HG02678 (cell line): Measurements from ENCODE around the gene BLTP3A.
A peak's percentile ranks its signal among the peaks of the same experiment; 100 is the strongest.
"Not testable (repeated sequence)": the region's sequence is repeated elsewhere in the genome, so short reads cannot be mapped to it uniquely, and the experiment has no call there.

Experiments used
- ATAC-seq: cut with Tn5 transposase; IDR thresholded peaks from one replicate; pipeline ENCODE4 v1.9.1; 2021; ENCODE audit warnings: mild to moderate bottlenecking, moderate library complexity; ENCODE audit not compliant: unreplicated experiment

BLTP3A gene

DNA sequence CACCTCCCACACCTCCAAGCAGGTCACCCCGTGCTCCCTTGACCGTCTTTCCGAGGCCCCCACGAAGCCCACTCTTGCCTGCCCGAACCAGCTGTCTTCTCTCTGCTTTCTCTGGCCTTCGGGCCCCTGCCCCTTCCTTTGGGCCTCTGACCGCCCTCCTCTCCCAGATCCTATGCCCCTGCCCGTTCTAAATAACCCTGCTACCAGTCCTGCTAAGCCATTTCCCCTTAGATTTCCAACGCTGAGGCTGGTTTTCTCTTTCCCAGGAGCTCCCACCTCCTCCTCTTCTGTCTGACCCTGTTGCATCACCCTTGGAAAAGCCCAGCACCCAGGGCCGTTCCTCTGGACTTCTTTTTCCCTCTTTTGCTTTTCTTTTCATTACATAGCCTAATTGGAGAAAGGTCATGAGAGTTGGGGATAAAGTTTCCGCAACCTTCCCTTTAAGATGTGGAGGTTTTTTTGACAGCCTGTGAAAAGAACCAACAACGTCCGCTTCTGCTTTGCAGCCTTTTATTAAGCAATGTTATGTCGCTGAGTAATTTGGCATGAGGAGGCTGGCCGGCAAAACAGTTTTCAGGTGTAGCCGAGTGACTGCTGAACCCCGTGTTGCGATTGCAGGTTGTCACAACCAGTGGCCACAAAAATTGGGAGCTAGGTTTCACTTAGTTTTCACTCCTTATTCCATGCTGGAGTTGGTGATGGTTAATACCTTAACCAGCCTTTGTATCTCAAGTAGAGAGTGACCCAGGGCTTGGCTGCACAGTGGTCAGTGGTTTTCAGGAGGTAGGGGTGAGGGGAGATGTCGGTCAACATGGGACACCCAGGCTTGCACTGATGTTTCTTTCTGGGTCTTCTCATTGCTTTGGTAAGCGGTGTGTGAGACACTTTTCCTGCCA, 970 bp downstream of the BLTP3A start:
- no peak for ATAC-seq

DNA sequence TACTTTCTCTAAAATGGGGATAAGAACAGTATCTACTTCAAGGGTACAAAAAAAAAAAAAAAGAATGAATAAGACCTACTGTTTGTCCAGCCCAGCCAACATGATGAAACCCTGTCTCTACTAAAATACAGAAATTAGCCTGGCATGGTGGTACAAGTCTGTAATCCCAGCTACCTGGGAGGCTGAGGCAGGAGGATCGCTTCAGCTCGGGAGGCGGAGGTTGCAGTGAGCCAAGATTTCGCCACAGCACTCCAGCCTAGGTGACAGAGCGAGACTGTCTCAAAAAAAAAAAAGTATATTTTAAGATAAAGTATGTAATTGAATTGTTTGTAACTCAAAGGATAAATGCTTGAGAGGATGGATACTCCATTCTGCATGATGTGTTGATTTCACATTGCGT, 2.0 kb downstream of the BLTP3A start:
- ATAC-seq, result no peak

DNA sequence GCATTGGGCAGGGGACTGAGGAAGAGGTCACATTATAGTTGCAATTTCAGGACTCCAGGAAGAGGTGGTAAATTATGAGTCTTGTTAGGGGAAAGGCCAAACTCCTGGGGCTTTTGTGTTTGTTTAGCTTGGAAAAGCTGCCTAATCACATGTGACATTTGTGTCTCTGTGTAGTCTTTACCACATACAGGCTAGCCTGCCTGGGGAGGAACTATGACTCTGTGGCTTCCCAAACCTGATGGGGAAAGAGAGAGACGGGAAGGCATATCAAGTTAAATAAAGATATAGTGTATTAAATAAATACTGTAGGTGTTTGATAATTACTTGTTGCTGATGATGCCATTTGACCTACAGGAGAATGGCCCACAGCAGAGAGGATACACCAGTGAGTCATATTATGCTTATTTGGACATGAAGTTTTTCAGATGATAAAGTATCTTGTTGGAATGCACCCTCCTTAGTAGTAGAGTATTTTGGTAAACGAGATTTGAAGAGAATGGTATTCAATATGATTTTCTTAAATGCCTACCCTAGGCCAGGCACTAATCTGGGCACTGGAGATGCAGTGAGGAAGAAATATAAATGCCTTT, 4.0 kb downstream of the BLTP3A start:
- no peak for ATAC-seq

DNA sequence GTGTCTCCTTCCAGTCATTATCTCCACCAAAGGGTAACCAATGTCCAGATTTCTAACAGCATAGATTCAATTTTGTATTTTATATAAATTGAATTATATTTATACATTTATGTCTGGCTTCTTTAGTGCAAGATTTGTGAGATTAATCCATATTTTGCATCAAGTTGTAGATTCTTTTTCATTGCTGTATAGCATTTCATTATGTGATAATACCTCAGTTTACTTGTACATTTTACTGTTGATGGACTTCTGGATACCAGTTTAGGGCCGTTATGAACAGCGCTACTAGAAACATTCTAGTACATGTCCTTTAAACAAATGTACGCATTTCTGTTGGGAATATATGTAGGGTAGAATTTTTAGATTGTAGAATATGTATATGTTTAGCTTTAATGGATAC, 6.2 kb downstream of the BLTP3A start:
- ATAC-seq, result no peak

DNA sequence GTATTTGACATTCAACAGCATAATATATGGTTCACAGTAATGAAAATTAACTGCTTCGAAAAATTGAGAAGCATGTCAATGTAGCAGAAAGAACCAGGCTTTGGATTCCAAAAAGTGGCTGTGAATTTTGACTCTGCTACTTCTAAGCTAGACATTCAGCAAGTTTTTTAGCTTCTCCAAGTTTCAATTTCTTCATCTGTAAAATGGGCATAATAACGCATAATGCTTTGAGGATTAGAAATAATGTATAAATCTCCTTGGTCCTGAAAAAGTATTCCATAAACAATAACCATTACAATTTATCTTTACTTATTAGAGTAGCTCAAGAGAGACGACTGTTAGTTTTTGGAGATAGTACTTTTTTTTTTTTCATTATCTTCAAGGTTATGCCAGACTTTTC, 7.7 kb downstream of the BLTP3A start:
- no peak for ATAC-seq

DNA sequence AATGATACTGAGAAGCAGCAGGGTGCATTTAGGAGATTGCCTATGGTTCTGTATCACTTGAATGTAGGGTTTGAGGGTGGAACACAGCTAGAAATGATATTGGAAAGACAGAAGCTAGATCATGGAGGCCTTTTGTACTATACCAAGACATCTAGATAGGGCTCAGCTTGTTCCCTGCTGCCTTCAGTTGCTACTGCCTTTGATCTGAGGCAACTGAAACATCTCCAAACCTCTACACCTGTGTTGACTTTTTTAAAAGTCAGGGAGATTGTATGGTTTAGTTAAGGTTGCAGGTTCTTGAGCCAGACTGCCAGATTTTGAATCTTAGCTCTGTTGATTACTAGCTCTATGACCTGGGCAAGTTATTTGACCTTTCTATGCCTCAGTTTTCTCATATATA, 12.7 kb downstream of the BLTP3A start:
- ATAC-seq, result no peak

DNA sequence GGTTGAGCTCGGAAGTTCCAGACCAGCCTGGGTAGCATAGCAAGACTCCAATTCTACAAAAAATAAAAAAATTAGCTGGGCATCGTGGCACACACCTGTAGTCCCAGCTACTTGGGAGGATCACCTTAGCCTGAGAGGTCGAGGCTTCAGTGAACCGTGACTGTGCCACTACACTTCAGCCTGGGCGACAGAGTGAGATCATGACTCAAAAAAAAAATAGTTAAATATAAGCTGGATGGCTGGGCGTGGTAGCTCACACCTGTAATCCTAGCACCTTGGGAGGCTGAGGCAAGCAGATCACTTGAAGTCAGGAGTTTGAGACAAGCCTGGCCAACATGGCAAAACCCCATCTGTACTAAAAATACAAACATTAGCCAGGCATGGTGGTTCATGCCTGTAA, 13.2 kb downstream of the BLTP3A start:
- not testable (repeated sequence) for ATAC-seq

DNA sequence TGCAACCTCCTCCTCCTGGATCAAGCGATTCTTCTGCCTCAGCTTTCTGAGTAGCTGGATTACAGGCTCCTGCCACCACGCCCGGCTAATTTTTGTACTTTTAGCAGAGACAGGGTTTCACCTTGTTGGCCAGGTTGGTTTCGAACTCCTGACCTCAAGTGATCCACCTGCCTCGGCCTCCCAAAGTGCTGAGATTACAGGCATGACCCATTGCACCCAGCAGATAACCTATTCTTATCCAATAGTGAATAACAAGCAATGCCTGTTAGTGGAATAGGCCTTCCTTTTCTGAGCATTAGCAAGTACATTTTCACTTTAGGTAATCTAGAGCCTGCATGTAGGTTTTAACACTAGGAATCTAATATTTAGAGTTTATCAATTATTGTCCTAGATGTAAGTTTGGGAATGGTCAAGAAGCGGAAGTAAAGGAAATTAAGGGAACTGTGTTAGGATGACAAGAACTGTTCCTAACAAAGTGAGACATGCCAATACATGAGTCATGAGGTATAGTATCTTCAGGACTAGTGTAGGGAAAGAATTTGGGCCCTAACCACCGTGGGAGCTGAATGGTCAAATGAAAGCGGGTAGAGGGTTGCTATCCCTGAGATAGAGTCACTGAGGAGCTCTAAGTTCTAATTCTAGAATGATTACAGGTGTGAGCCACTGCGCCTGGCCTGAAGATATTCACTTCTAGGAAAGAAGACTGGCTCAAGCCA, 15.0 kb downstream of the BLTP3A start:
- no peak for ATAC-seq

DNA sequence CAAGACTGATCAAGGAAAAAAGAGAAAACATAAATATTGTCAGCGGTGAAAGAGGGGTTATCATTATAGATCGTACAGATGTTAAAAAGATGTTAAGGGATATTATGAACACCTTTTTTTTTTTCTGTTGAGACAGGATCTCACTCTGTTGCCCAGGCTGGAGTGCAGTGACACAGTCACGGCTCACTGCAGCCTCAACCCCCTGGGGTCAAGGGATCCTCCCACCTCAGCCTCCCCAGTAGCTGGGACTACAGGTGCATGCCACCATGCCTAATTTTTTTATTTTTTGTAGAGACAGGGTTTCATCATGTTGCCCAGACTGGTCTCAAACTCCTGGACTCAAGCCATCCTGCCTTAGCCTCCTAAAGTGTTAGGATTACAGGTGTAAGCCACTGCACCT, 16.6 kb downstream of the BLTP3A start:
- ATAC-seq, result not testable (repeated sequence)

DNA sequence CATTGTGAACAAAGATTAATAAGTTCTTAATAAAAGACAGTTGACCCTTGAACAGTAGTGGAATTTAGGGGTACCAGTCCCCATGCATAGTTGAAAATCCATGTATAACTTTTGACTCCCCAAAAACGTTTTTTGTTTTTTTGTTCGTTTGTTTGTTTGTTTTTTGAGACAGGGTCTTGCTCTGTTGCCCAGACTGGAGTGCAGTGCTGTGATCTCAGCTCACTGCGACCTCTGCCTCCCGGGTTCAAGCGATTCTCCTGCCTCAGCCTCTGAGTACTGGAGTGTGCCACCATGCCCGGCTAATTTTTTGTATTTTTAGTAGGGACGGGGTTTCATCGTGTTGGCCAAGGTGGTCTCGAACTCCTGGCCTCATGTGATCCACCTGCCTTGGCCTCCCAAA, 17.5 kb downstream of the BLTP3A start:
- not testable (repeated sequence) for ATAC-seq

DNA sequence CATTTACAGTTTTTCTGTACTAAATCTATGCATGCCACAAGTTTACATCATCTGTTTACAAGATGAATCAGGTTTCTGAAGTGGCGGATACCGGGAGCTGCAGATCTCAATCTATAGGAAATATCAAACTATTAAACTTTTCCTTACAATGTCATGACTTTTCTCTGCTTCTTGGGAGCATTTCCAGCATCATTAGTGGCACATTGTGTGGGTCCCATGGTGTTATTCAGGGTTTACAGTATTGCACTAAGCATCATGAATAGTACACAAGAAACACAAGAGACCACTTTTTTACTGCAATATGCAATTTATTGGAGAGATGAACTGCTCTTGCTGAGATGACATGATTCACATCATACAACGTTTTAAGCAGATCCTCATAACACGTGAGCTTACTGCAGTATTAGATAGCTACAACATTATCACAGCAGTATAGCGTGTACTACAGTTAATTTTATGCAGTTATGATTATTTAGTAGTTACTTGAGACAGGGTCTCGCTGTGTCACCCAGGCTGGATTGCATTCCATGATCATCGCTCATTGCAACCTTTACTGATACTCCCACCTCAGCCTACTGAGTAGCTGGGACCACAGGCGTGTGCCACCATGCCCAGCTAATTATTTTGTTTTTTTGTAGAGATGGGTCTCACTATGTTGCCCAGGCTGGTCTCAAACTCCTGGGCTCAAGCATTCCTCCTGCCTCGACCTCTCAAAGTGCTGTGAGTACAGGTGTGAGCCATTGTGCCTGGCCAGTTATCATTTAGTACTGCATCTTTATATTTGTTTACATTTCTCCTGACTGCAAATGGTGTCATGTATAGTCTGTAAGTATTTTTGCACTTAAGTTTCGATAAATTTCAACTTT, 18.4 kb downstream of the BLTP3A start:
- ATAC-seq, result no peak

DNA sequence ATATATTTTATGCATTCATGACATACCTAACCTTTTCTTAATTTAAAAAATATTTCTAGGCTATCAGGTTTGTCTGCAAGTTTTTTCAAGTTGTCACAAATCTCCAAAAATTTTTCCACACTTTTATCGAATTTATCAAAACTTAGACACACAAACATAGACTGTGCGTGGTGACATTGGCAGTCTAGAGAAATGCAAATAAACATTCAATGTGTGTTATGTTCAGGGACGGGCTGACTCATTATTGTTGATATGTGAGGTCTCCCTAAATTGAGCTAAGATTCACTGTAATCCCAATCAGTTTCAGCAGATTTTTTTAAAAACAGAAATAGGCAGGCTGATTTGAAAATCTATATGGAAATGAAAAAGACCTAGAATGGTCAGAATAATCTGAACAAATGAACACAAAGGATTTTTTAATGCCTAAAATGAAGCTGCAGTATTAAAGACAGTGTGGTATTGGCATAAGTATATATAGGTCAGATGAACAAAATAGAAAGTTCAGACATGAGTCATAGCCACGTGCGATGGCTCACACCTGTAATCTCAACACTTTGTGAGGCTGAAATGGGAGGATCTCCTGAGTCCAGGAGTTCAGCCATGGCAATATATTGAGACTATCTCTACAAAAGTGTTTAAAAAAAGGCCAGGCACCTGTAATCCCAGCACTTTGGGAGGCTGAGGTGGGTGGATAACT, 19.2 kb downstream of the BLTP3A start:
- peak; percentile 93 for ATAC-seq

DNA sequence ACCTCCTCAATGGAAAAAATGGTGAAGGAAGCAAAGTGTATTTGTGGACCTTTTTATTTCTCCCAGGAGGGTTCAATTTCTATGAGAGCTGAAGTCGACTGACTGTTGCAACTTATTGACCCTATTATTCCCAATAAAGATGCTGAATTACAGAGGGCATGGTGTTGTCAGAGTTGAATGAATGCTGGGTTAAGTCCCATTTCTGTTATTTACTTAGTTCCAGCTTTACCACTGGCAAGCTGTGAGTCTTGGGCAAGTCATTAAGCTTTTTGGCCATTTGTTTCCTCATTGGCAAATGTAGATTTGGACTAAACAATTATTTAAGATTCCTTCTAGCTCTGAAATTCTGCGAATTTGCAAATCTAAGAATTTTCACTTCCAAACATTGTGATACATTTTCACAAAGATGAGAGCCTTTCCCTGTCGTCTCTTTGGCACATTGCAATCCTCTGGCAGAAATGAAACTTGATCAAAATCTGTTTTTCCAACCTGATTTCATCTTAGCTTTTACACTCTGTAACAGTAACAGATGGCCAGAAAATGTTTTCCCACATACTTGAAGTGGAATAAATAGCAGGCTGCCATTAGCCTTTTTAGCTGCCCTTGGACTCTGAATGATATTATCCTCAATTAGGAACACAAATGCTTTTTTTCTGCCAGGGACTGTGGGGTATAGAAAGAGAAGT, 21.3 kb downstream of the BLTP3A start:
- ATAC-seq, result no peak

DNA sequence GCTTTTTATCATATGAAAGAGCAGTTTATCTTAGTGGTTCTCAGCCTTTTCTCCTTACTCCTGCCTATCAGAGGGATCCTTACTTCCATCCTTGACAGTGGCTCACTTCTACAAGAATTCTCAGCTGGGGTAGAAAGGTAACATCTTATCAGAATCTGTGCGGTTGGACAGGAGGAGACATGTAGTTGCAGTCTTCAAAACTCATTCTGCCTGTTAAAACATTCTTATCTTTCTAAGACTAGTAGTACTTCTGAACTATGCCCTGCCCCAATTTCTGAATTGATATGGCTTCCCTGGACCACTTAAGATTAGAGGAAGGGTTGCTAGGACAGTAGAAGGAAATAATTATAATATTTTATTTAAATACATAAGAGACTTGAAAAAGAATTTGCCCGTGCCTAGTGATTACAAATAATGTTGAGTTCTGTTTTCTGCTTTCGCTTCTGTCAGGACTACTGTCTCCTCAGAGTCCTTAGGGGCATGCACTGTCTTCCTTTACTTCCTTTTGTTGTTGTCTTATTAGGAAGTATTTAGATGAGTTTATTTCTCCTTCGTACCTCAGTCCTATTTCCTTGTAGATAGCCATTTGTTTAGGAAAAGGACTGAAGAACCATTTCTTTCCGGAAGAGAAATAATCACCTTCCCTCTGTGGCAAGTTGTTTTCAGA, 24.9 kb downstream of the BLTP3A start:
- no peak for ATAC-seq

DNA sequence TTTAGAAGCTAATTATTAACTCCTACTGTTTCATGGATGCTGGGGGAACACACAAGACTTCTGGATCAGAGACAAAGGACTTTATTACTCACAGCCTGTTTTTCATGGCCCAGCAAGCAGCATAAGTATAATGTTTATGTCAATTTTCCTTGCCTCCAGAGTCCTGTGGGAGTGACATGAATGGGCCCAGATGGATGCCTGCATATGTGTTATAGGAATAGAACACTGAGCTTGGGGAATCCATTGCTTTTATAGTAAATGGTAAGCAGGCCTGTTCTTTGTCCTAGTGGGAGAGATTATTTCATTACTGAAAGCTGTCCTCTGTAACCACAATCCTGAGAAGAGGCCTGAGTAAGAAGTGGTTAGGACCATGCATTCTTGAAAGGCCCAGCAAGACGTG, 25.6 kb downstream of the BLTP3A start:
- no peak for ATAC-seq

DNA sequence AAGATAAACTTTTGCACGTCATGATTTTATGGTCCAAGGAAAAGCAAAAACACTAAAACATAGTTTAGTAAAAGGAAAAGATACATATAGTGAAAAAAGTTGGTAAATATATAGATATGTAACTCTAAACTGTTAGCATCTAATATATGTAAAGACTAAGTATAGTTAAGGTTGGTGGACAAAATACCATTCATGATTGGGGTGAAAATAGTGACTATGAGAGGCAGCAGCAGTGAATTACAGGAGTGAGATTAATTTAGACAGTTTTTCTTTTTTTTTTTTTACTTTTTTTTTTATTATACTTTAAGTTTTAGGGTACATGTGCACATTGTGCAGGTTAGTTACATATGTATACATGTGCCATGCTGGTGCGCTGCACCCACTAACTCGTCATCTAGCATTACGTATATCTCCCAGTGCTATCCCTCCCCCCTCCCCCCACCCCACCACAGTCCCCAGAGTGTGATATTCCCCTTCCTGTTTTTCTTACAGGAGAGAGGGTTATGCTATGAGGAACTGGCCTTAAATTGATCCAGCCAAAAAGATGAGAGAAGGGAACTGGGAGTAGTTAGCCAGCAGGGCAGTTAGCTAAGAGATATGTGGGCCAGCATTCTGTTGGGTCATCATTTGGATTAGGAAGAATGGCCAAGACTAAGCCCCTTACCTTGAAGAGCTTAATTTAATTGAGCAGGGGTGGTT, 27.1 kb downstream of the BLTP3A start:
- not testable (repeated sequence) for ATAC-seq

DNA sequence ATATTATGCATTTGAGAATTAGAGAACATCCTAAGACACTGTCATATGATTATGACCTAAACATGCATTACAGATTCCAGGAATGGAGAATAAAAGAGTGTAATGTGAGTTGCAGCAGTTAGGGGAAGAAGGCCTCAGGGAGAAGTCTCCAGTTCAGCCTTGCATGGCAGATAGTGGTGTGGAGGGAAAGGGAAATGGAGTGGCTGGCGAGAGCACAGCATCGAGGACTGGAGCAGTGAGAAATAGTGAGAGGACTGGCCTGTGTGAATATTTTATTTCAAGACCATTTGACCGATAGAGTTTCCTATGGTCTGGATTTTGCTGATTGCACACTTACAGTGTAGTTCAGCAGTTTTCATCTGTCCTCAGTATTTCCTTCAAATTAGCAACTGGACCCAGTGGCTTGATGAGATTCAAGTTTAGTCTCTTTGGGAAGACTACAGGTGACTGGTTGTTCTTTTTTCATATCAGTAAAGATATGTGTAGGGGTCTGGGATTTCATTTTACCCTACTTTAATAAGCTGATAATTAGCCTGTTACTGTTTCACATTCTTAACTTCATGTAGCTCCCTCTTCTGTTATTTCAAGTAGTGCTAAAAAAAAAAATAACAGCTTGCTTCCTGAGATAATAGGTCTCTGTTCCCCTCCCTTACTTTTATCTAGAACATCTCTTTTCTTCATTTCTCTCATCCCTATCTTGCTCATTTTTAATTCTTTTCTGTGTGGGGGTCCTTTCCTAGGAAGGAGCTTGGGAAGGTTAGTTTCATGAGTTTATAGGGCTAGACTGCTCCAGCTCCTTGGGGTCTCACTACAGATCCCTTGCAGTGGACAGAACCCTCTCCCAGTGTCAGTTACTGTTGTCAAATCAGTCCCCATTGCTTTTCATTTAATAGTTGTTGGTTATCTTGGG, 27.9 kb downstream of the BLTP3A start:
- no peak for ATAC-seq

DNA sequence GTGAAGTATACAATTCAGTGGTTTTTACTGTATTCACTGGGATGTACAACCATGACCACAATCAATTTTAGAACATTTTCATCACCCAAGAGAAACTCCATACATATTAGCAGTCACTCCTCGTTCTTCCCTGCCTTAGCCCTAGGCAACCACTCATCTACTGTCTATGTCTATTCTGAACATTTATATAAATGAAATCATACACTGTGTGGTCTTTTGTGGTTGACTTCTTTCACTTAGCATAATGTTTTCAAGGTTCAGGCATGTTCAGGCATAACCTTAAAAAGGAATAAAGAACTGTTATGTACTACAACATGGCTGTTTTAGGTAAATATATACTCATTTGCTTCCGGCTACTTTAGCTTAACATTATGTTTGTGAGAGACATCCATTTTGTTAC, 37.3 kb downstream of the BLTP3A start:
- no peak for ATAC-seq
